IPS-18c (cell line): ENCODE results near the gene MT2A.

Source experiments
- H3K4me3 ChIP-seq: 2 replicates; pipeline ENCODE4 v1.7.0; 2013; ENCODE audit warnings: low read depth, mild to moderate bottlenecking, low read length, moderate library complexity; ENCODE audit not compliant: insufficient read depth
- H3K9me3 ChIP-seq: one replicate; pipeline ENCODE4 v1.6.1; 2013; ENCODE audit warnings: mild to moderate bottlenecking, low read length, moderate library complexity; ENCODE audit not compliant: control insufficient read depth, insufficient read depth

The MT2A gene

DNA sequence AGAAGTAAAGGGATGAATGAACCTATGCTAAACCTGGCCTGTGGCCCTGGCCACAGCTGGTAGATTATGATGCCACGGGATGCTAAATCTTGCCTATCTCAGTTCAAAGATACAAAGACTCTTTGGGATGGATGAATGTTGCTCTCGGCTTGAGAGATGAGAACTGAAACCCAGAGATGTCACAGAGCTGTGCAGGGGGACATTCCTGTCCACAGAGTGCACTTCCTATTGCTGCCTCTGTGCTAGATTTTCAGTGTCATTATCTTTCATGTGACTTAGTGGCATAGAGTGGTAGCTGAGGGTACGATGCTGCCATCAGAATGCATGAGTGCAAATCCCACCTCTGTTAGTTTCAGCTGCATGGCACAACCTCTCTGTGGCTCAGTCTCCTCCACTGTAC, 21.8 kb downstream of the MT2A start:
- no peaks in the 10 kb centered on the region for H3K9me3 ChIP-seq
- H3K4me3 ChIP-seq: no peak overlapping the region

DNA sequence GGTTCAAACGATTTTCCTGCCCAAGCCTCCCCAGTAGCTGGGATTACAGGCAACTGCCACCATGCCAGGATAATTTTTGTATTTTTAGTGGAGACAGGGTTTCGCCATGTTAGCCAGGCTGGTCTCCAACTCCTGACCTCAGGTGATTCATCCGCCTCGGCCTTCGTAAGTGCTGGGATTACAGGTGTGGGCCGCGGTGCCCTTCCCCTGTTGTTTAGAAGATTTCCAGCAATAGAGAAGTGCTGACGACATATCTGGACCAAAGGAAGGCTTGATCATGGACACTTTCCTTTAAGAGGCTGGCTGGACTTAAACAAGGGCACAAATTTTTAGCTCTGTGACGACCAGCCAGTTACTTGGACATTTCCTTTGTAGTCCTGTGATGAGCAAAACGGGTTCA, 22.8 kb downstream of the MT2A start:
- H3K9me3 ChIP-seq: no peaks in the 10 kb centered on the region
- no peak overlapping the region for H3K4me3 ChIP-seq

- Histone ChIP-seq H3K9me3 (no peaks in the 10 kb centered on the region), H3K4me3 (peak overlapping the region; percentile 38)
These were observed 23.4 kb downstream of the MT2A start for GRCh38 chr16:56631832-56632155.

- H3K4me3 ChIP-seq: peak within 1 kb of the TSS; percentile 38
- H3K9me3 ChIP-seq: no peaks in the 10 kb centered on the region
These were observed 23.9 kb downstream of the MT2A start, which contains the start of gene MT1M for GRCh38 chr16:56632156-56632847. MT1M (plus strand) TSS chr16:56632659; CDS start chr16:56632732, 73 bp downstream.

DNA sequence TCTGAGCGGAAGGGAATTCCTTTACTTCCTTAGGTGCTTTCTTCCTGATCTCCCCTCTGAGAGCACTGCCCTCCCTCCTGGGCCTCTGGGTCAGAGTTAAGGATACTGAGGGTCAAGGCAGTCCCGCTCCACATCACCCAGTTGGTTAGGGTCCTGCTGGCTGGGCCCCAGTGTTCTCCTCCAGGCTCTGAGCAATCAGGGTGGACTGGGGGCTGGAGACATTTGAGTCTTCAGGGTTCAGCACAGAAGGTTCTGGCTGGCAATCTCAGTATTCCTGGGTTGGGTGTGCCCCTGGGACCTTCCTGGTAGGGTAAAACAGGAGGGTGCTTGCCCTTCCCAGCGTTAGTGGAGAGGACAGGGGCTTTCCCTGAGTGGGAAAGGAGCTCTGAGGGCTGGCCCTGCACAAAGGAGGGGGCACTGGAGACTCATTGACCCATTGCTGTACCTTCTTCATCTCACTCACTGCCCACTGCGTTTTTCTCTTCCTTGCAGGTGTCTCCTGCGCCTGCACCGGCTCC, 24.5 kb downstream of the MT2A start:
- H3K4me3 ChIP-seq: peak overlapping the region; percentile 38; the same call in 1 of the 2 replicates

DNA sequence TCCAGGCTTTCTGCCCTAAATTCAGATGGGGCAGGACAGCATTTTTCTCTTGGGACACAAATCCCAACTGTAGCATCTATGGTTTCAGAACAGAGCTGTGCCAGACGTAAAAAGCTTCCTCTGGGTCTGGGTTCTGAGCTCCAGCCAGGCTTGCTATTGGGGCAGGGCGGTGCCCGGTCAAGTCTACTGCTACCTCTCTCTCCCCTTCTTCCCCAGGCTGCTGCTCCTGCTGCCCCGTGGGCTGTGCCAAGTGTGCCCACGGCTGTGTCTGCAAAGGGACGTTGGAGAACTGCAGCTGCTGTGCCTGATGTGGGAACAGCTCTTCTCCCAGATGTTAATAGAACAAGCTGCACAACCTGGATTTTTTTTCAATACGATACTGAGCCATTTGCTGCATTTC, 25.2 kb downstream of the MT2A start:
- Histone ChIP-seq H3K9me3 (no peaks in the 10 kb centered on the region), H3K4me3 (no peak overlapping the region)

More for the DNA sequence above, 24.5 kb downstream of the MT2A start:
- no peaks in the 10 kb centered on the region for H3K9me3 ChIP-seq

DNA sequence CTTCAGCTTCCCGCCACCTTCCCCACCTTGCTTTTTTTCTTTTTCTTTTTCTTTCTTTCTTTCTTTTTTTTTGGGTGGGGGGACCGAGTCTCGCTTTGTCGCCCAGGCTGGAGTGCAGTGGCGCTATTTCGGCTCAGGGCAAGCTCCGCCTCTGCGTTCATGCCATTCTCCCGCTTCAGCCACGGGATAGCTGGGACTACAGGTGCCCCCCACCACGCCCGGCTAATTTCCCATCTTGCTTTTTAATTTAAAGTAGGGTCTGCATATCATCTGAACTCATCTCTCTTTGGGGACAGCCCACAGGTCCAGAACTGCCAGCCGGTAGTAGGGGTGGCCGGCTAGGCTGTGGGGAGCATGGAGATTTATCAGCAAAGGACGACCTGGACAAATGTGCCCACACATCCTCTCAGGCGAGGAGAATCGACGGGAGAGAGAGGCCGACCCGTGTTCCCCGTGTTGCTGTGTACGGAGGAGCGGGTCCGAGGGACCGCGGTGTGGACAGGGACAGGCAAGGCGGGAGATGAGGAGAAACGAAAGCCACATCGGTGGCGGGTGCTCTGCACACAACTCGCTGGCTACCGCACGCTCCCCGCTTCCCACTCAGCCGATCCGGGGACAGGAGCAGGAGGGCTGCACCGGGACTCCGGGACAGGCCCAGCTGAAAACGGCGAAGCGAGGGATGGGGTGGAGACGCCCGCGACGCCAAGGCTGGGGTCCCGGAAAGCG, 26.5 kb downstream of the MT2A start:
- peak overlapping the region; percentile 11; the same call in 1 of the 2 replicates for H3K4me3 ChIP-seq

DNA sequence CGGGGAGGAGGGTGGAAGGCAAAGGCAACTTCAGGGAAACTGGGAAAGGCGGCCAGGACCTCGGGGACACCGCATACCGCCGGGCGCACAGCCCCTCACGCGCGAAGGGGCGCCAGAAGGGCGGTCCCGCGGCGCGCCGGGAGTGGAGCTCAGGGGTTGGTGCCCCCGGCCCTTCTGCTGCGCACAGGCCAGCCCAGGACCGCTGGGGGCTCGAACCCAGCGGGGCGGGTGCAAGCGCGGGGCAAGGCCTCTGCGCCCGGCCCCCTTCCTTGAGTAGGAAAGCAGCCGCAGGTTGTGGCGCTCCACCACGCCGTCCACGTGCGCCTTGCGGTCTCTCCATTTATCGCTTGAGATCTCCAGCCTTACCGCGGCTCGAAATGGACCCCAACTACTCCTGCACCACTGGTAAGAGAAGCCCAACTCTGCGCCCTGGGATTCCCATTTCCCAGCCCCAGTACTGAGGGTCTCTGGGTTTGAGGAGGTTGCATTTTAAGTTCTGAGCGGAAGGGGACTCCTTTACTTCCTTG, 27.1 kb downstream of the MT2A start:
- Histone ChIP-seq H3K9me3 (no peaks in the 10 kb centered on the region), H3K4me3 (peak overlapping the region; percentile 11; the same call in 1 of the 2 replicates)

More for the DNA sequence above, 26.5 kb downstream of the MT2A start:
- H3K9me3 ChIP-seq: no peaks in the 10 kb centered on the region

- H3K4me3 ChIP-seq: no peak overlapping the region
- no peaks in the 10 kb centered on the region for H3K9me3 ChIP-seq
These were observed 28.4 kb downstream of the MT2A start for GRCh38 chr16:56636616-56637413.

- Histone ChIP-seq H3K4me3 (peak within 1 kb of the TSS; percentile 53), H3K9me3 (no peaks in the 10 kb centered on the region)
These were observed 29.7 kb downstream of the MT2A start, which contains the start of gene MT1A for GRCh38 chr16:56637814-56638750. MT1A (plus strand) TSS chr16:56638666; CDS start chr16:56638739, 73 bp downstream.

- no peaks in the 10 kb centered on the region for H3K9me3 ChIP-seq
- no peak overlapping the region; the same call in 1 of the 2 replicates for H3K4me3 ChIP-seq
These were observed 30.7 kb downstream of the MT2A start for GRCh38 chr16:56639045-56639444.

DNA sequence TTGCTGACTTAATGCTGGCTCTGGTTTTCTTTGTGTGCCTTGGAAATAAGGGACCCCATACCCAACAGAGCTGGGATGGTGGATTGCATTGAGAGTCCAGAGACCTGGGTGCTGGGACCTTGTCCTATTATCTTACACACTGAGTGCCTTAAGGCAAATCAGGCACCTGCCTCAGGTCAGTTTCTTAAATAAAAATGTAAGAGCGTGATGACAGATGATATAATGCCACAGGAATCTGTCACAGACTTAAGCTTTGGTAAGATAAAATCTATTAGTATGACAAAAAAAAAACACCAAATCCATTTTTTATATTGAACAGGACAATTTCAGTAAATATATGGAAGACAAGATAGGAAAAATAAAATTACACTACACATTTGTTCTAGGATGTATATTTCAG, 31.7 kb downstream of the MT2A start:
- H3K9me3 ChIP-seq: no peaks in the 10 kb centered on the region
- no peak overlapping the region for H3K4me3 ChIP-seq

DNA sequence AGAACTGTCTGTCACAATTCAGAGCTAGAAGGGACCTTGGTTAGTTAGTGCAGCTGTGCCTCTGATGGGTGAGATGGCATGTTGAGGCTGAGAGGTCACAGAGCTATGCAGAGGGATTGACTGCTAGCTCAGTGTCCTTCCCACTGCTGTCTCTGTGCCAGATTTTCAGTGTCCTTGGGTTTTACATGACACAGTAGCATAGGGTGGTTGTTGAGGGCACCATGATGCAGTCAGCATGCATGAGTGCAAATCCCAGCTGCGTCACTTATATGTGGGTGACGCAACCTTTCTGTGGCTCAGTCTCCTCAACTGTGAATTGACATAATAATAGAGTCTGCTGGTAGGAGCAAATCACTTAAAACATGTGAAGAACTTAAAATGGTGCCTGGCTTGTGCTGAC, 32.8 kb downstream of the MT2A start:
- H3K9me3 ChIP-seq: no peaks in the 10 kb centered on the region

GRCh38 chr16:56643080-56643778, 34.8 kb downstream of the MT2A start:
- peak overlapping the region; percentile 37; the same call in 1 of the 2 replicates for H3K4me3 ChIP-seq
- no peaks in the 10 kb centered on the region for H3K9me3 ChIP-seq

More for the DNA sequence above, 32.8 kb downstream of the MT2A start:
- no peak overlapping the region for H3K4me3 ChIP-seq

- Histone ChIP-seq H3K9me3 (no peaks in the 10 kb centered on the region), H3K4me3 (peak overlapping the region; percentile 37; the same call in 1 of the 2 replicates)
These were observed 35.4 kb downstream of the MT2A start for GRCh38 chr16:56643833-56644232.

- no peak overlapping the region for H3K4me3 ChIP-seq
- no peaks in the 10 kb centered on the region for H3K9me3 ChIP-seq
These were observed 36.9 kb downstream of the MT2A start for GRCh38 chr16:56645311-56645710.
